IPS-18a (cell line): Measurements from ENCODE around the gene SLC38A2.

Experiments
- H3K27ac ChIP-seq: one replicate; pipeline ENCODE4 v1.5.1; 2013; ENCODE audit warnings: low read length
- H3K27me3 ChIP-seq: one replicate; pipeline ENCODE4 v1.6.1; 2013; ENCODE audit warnings: mild to moderate bottlenecking, low read length; ENCODE audit not compliant: control insufficient read depth, insufficient read depth
- H3K36me3 ChIP-seq: one replicate; pipeline ENCODE4 v1.6.1; 2013; ENCODE audit warnings: low read depth, low read length; ENCODE audit not compliant: control insufficient read depth
- H3K4me1 ChIP-seq: one replicate; pipeline ENCODE4 v1.6.1; 2013; ENCODE audit warnings: low read depth, low read length; ENCODE audit not compliant: control insufficient read depth
- H3K4me3 ChIP-seq: one replicate; pipeline ENCODE4 v1.5.1; 2013; ENCODE audit warnings: low read length
- H3K9ac ChIP-seq: one replicate; pipeline ENCODE4 v1.6.1; 2013; ENCODE audit warnings: mild to moderate bottlenecking, low read length, moderate library complexity
- H3K9me3 ChIP-seq: one replicate; pipeline ENCODE4 v1.6.1; 2013; ENCODE audit warnings: low read depth, low read length; ENCODE audit not compliant: control insufficient read depth

SLC38A2 gene

DNA sequence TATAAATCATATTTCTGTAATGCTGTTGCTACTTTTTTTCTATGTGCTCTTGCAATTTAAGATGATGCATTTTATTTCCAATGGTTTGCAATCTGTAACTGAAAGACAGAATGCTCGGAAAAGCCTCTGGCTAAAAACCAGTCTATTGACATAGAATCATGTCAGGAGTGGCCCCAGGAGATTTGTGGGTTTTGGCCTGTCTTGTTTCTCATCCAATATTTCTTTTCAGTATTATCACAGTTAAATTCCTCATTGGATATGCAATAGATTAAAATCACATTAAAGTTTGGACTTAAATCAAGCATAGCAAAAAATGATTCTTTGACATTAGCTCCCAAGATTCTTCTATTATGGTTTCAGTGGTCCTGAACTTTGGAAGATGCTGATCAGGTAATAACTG lies 19.1 kb upstream of the SLC38A2 start:
- no peak overlapping the region for H3K4me3 ChIP-seq
- H3K27ac ChIP-seq, result no peak overlapping the region

DNA sequence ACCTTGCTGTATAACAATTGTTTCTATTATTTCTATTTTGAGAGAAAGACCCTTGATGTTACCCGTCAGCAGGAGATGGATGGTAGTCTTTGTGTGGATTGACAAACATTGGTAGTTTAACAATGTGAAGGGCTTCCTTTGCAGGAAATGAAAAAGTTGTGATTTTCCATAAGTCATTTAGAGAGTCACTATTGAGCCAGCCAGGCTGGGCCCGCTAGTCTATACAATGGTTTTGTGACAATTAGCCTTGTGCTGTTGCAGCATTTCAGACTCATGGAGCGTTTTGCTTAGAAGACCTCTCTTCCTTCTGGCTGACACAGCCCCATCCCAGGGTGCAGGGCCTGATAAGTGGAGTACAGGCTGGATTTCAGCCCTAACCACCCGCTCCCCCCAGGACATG lies 18.3 kb upstream of the SLC38A2 start:
- Histone ChIP-seq H3K27ac (no peak overlapping the region), H3K27me3 (no peaks in the 10 kb centered on the region), H3K36me3 (peaks cover 10% of the 10 kb centered on the region), H3K4me1 (peaks cover 73% of the 10 kb centered on the region), H3K9me3 (no peaks in the 10 kb centered on the region), H3K9ac (no peak overlapping the region), H3K4me3 (no peak overlapping the region)

More for the DNA sequence above, 19.1 kb upstream of the SLC38A2 start:
- H3K36me3 ChIP-seq, result peaks cover 10% of the 10 kb centered on the region
- peaks cover 65% of the 10 kb centered on the region for H3K4me1 ChIP-seq
- no peaks in the 10 kb centered on the region for H3K9me3 ChIP-seq
- no peak overlapping the region for H3K9ac ChIP-seq
- no peaks in the 10 kb centered on the region for H3K27me3 ChIP-seq

DNA sequence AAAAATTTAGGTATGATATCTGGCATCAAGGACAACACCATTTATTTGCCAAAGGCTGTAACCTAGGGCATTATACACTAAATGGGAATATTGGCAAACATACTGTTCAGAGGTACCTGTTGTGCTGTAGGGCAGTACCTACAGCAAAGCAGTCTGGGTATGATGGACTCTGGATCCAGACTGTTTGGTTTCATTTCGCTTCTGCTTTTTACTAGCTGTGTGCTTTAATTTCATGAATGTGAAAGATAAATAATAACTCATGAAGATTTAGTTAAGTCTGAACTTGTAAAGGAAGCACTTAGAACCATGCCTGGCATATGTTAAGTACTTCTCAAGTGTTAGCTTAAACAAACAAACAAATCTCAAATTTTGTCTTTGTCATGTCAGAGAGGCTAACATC lies 17.7 kb upstream of the SLC38A2 start:
- Histone ChIP-seq H3K9ac (no peak overlapping the region), H3K27me3 (no peaks in the 10 kb centered on the region), H3K9me3 (no peaks in the 10 kb centered on the region), H3K27ac (no peak overlapping the region), H3K36me3 (peaks cover 10% of the 10 kb centered on the region), H3K4me1 (peaks cover 73% of the 10 kb centered on the region), H3K4me3 (no peak overlapping the region)

DNA sequence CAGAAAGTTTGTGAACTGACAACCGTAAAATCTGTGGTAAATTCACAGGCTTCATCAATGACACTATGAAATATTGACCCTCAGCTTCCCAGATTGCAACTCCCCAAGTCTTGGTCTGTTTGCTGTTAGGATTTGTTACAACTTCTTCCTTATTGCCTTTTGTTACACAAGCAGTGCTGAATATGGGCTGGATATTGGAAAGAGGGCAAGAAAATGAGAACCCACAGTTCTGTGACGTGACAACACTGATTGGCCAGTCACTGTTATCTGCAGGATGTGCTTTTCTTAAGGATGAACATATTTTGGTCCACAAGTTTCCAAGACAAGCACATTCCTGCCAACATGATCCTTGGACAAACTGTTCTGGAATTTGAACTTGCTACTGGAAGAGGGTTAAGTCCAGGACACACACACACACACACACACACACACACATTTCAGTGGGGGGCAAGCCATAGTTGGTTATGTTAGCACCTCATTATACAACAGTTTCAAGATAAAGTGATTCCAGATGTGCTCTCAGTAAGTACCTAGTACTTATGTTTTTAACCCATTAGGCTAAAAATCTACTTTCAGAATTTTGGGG lies 16.6 kb upstream of the SLC38A2 start:
- H3K36me3 ChIP-seq, result peaks cover 10% of the 10 kb centered on the region
- H3K9ac ChIP-seq, result no peak overlapping the region
- no peak overlapping the region for H3K4me3 ChIP-seq
- peaks cover 75% of the 10 kb centered on the region for H3K4me1 ChIP-seq
- H3K9me3 ChIP-seq, result no peaks in the 10 kb centered on the region
- H3K27me3 ChIP-seq, result no peaks in the 10 kb centered on the region
- no peak overlapping the region for H3K27ac ChIP-seq

DNA sequence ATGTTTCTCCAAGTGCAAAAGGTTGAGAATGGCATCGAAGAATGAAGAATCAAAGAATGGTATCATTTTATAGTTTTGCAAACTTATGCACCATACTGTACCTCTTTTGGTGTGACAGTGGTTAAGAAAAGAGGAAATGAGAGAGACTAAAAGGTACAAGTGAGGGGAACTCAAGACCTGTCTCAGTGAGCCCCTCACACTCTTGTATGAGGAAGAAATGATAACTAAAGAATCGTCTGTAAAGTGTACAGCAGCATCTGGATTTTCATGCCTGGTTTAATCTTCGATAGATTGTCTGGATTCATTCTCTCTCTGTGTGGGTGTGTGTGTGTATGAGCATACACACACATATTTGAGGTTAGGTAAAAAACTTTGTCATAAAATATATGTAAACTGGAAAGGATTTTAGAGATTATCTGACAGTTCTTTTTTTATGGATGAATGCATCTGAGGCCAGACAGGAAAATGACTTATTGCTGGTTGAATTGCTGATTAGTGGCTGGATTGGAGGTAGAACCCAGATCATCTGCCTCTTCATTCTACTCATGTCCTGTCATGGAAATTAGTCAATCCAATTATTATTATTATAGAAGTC lies 16.0 kb upstream of the SLC38A2 start:
- Histone ChIP-seq H3K4me3 (no peak overlapping the region), H3K9ac (no peak overlapping the region), H3K9me3 (no peaks in the 10 kb centered on the region), H3K36me3 (peaks cover 10% of the 10 kb centered on the region), H3K27me3 (no peaks in the 10 kb centered on the region), H3K4me1 (peaks cover 76% of the 10 kb centered on the region), H3K27ac (no peak overlapping the region)

DNA sequence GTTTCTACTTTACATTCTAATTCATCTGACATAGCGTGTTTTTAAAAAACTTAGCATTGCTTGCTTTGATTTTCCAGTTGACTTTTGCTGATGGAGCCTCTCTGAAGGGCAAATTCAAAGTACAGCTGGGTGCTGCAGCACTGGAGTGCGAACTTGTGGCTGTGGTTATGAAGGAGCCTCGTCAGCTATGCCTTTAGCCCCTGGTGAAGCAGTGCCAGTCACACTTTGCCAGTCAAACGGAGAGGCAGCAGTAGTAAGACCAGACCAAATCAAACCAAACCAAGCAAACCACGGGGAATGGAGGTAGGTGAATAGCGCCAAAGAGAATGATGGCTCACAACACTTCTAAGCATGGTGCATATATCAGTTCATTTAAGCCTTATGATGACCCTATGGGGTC lies 15.1 kb upstream of the SLC38A2 start:
- H3K9me3 ChIP-seq, result no peaks in the 10 kb centered on the region
- no peaks in the 10 kb centered on the region for H3K27me3 ChIP-seq
- peaks cover 10% of the 10 kb centered on the region for H3K36me3 ChIP-seq
- peak overlapping the region; percentile 42 for H3K4me3 ChIP-seq
- H3K9ac ChIP-seq, result no peak overlapping the region
- peak overlapping the region; percentile 25 for H3K27ac ChIP-seq
- H3K4me1 ChIP-seq, result peaks cover 74% of the 10 kb centered on the region

DNA sequence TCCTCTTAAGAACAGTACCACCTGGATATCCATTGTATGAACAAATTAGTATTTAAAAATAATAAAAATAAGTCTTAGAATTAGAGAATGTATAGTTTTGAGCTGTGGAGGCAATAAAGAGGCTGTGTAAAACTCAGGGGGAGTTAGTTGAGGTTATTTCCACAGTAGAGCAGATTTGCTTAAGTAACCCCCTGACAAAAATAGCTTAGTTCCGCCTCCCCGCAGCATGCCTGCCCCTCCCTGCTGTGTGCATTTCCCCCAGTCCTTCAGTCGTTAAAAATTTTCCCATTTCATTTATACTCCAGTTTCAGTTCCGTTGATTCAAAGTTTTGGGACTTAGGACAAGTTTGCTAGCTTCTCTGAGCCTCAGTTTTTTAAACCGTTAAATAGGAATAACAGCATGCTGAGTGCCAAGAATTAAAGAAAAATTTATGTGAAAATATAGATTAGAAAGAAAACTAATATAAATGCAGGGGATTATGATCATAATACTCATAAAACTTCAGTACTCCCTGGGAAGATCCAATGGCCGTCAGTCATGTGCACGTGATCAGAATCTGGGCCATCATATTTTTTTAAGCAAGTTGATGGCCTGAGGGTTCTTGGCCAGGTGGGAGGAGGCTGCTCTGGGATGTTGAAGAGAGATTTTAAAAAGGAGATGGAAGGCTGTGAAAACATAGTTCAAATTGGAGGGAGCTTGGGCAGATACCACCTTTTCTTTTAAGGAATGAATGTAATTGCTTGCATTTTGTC lies 14.5 kb upstream of the SLC38A2 start:
- H3K4me1 ChIP-seq, result peaks cover 75% of the 10 kb centered on the region
- peak overlapping the region; percentile 84 for H3K27ac ChIP-seq
- peak overlapping the region; percentile 42 for H3K4me3 ChIP-seq
- H3K27me3 ChIP-seq, result no peaks in the 10 kb centered on the region
- H3K9ac ChIP-seq, result peak overlapping the region; percentile 47
- H3K36me3 ChIP-seq, result peaks cover 10% of the 10 kb centered on the region
- H3K9me3 ChIP-seq, result no peaks in the 10 kb centered on the region

DNA sequence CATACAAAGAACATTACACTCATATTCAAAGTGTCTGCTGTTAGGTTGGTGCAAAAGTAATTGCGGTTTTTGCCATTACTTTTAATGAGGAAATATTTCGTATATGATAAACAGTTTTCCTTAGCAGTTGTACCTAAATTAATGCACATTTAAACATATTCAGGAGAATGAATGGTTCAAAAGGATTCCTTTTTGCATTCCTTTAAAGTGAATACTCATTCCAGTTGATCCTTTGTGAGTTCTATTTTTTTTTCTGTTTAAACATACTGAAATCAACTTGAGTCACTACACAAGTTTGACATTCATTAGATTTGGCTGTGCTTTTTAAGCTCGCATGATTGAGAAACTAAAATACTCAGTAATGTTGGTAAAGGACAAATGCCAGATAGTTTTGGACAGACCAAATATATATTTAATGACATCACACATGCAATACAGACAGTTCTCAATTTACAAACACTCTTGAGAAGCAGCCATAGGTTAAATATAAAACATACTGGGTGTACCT lies 13.8 kb upstream of the SLC38A2 start:
- Histone ChIP-seq H3K36me3 (peaks cover 10% of the 10 kb centered on the region), H3K9ac (peak overlapping the region; percentile 47), H3K27ac (peak overlapping the region; percentile 84), H3K4me1 (peaks cover 75% of the 10 kb centered on the region), H3K4me3 (peak overlapping the region; percentile 42), H3K27me3 (no peaks in the 10 kb centered on the region), H3K9me3 (no peaks in the 10 kb centered on the region)

DNA sequence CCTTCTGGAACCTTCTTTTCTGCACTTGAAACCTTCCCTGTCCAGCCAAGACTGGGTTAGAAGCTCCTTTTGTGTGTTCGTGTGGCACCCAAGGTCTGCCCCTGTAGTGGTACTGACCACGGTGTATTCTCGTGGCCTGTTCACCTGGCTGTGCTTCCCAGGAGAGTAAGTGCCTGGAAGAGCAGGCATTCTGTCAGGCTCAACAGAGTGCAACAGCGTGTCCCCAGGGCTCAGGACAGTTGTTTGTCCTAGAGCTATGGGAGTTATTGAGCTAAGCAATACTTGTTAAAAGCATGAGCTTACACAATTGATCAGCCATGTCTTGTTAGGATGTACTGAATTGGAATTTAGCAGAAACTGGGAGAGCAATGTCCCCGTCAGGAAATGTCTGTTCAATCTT lies 12.9 kb upstream of the SLC38A2 start:
- peak overlapping the region; percentile 81 for H3K4me3 ChIP-seq
- peaks cover 65% of the 10 kb centered on the region for H3K4me1 ChIP-seq
- H3K9ac ChIP-seq, result no peak overlapping the region
- H3K27ac ChIP-seq, result no peak overlapping the region
- peaks cover 10% of the 10 kb centered on the region for H3K36me3 ChIP-seq
- no peaks in the 10 kb centered on the region for H3K27me3 ChIP-seq
- H3K9me3 ChIP-seq, result no peaks in the 10 kb centered on the region

DNA sequence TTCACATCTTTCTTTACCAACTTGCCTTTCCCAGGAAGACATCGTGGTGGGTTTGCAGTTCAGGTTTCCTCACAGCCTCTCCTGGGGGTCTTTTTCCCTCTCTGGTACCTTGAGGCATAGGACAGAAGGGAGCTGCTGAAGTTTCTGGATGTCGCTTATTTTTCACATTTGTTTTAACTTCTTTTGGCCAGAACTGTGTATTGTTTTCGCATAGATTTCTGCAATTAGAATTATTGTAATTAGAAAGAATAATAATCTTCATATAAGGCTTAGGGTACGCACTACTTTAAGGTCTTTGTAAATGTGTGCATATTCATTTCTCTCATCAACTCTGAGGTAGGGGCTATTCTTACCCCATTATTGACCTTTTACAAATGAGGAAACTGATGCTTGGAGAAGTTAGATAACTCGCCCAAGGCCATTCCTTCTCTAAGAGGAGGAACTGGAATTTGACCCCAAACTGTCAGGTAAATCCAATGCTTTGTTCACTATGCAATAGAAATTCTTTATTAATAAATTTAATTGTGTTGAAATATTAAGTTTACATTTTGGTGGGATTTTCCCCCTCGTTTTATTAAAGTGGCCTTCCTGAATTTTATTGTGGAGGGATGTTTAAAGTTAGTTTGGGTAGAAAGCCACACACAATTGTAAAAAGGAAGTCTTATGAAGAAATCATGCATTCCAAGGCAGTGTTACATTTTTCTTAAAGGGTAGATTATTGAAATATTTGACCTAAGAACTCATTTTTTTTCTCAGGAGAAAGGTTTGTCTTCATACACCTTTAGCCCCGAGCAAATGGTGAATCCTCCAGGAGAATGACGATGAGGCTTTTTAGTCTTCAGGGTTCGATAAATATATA lies 12.1 kb upstream of the SLC38A2 start:
- Histone ChIP-seq H3K27me3 (no peaks in the 10 kb centered on the region), H3K4me1 (peaks cover 58% of the 10 kb centered on the region), H3K9me3 (no peaks in the 10 kb centered on the region), H3K27ac (peak overlapping the region; percentile 41), H3K4me3 (peak overlapping the region; percentile 81), H3K9ac (peak overlapping the region; percentile 88), H3K36me3 (peaks cover 10% of the 10 kb centered on the region)
